ENCODE results near the gene NFYC. TPM values are rescaled to one million over a fixed set of nuclear protein-coding genes. Genes with fewer than 3 reads are reported as not detected.

Gene NFYC
- total RNA-seq, 1 experiment from 2014 or later: 46.5 TPM

GRCh38 chr1:40693425-40693824 is 1.9 kb downstream of the NFYC start (continued):
- no peak for TF ChIP-seq USF1 (CRISPR knock-in tag; IDR thresholded peaks at IDR 0.05)

- Mint-ChIP-seq H3K27me3 (ENCODE audit: low read depth) (no peaks in the 10 kb centered on the region), H3K9me3 (no peaks in the 10 kb centered on the region), H3K27ac (peak overlapping the region; percentile 86), H3K4me1 (peaks cover 63% of the 10 kb centered on the region), H3K36me3 (no peaks in the 10 kb centered on the region), H3K4me3 (no peak overlapping the region)
- DNase-seq (ENCODE audit: low spot score) (no peak), ATAC-seq (no peak)
- ChIA-PET CTCF (interaction anchor here (0.9 kb wide), 1 partner anchor 47 kb away, joined by 3 read pairs; no protein-coding TSS in a partner anchor), POLR2A (no interaction called here)
- TF ChIP-seq ZNF219 (CRISPR knock-in tag; IDR thresholded peaks at IDR 0.05; ENCODE audit: borderline replicate concordance) (no peak), KAT7 (CRISPR knock-in tag; IDR thresholded peaks at IDR 0.05; ENCODE audit: borderline replicate concordance) (no peak), FOXJ3 (CRISPR knock-in tag; IDR thresholded peaks at IDR 0.05; ENCODE audit: borderline replicate concordance) (no peak), TEAD1 (CRISPR knock-in tag; IDR thresholded peaks at IDR 0.05) (no peak), ZSCAN18 (CRISPR knock-in tag; IDR thresholded peaks at IDR 0.05) (no peak), ZNF281 (CRISPR knock-in tag; IDR thresholded peaks at IDR 0.05) (no peak), ERG (CRISPR knock-in tag; IDR thresholded peaks at IDR 0.05) (no peak), NR3C1 (CRISPR knock-in tag; conservative IDR thresholded peaks at IDR 0.05; ENCODE audit: low read depth) (no peak), OVOL2 (CRISPR knock-in tag; IDR thresholded peaks at IDR 0.05; ENCODE audit: borderline replicate concordance) (no peak)
Observed at GRCh38 chr1:40694353-40694874, 2.9 kb downstream of the NFYC start.

GRCh38 chr1:40696294-40696693 is 4.8 kb downstream of the NFYC start:
- Mint-ChIP-seq H3K27me3 (ENCODE audit: low read depth) (no peaks in the 10 kb centered on the region), H3K36me3 (no peaks in the 10 kb centered on the region), H3K4me1 (peaks cover 50% of the 10 kb centered on the region), H3K27ac (peak overlapping the region; percentile 92), H3K4me3 (no peak overlapping the region), H3K9me3 (no peaks in the 10 kb centered on the region)
- ATAC-seq: no peak
- TF ChIP-seq ATF3 (CRISPR knock-in tag; conservative IDR thresholded peaks at IDR 0.05) (no peak), ESRRA (CRISPR knock-in tag; IDR thresholded peaks at IDR 0.05; ENCODE audit: borderline replicate concordance) (0 out of 2 replicates have a peak, but pooled peaks have one; percentile 31)
- ChIA-PET CTCF (no interaction called here), POLR2A (no interaction called here)
- no peak for DNase-seq (ENCODE audit: low spot score)

- Mint-ChIP-seq H3K27ac (peak overlapping the region; percentile 92), H3K36me3 (no peaks in the 10 kb centered on the region), H3K4me3 (no peak overlapping the region), H3K9me3 (no peaks in the 10 kb centered on the region), H3K4me1 (peaks cover 50% of the 10 kb centered on the region), H3K27me3 (ENCODE audit: low read depth) (no peaks in the 10 kb centered on the region)
- ChIA-PET CTCF (no interaction called here), POLR2A (no interaction called here)
- no peak for DNase-seq (ENCODE audit: low spot score)
- ATAC-seq: no peak
- TF ChIP-seq ETV6 (CRISPR knock-in tag; IDR thresholded peaks at IDR 0.05): no peak
- TF ChIP-seq RELA (CRISPR knock-in tag; IDR thresholded peaks at IDR 0.05; ENCODE audit: borderline replicate concordance): no peak
- TF ChIP-seq NR1H2 (CRISPR knock-in tag; IDR thresholded peaks at IDR 0.05): no peak
- no peak for TF ChIP-seq ATF1 (CRISPR knock-in tag; IDR thresholded peaks at IDR 0.05)
- TF ChIP-seq USF2 (CRISPR knock-in tag; IDR thresholded peaks at IDR 0.05): no peak
- TF ChIP-seq IRF2 (CRISPR knock-in tag; IDR thresholded peaks at IDR 0.05; ENCODE audit: borderline replicate concordance, low read depth): no peak
- no peak for TF ChIP-seq ZBTB43 (CRISPR knock-in tag; IDR thresholded peaks at IDR 0.05)
- TF ChIP-seq FOXP1 (CRISPR knock-in tag; IDR thresholded peaks at IDR 0.05; ENCODE audit: borderline replicate concordance): no peak
Observed at GRCh38 chr1:40697436-40697835, 5.9 kb downstream of the NFYC start.
